HEK293T (cell line): ENCODE data around the gene POU2F3.

Experiments
- CTCF ChIA-PET: fragments of 350-600 bp; formaldehyde crosslinking; extraction: SDS; loops from one replicate; lab custom pipeline; 2021; ENCODE audit warnings: antibody characterized with exemption, inconsistent platforms; lab: Yijun Ruan, JAX
- POLR2A ChIA-PET: fragments of 350-600 bp; formaldehyde crosslinking; extraction: SDS; loops from one replicate; lab custom pipeline; 2020; ENCODE audit warnings: antibody characterized with exemption, inconsistent platforms; lab: Yijun Ruan, JAX
- DNase-seq: peaks from one replicate; pipeline ENCODE4 v3.0.0; 2012; ENCODE audit warnings: mixed read lengths; ENCODE audit errors: extremely low spot score
- ARNT ChIP-seq: fragments of 450-650 bp; IDR thresholded peaks from 2 replicates; pipeline ENCODE4 v1.6.1; 2017; ENCODE audit warnings: mild to moderate bottlenecking
- BHLHE40 ChIP-seq: fragments of 450-650 bp; IDR thresholded peaks from 2 replicates; pipeline ENCODE4 v1.6.1; 2016; ENCODE audit warnings: mild to moderate bottlenecking, moderate library complexity, borderline replicate concordance
- CTBP1 ChIP-seq: fragments of 450-650 bp; IDR thresholded peaks from 2 replicates; pipeline ENCODE4 v1.6.1; 2016; ENCODE audit warnings: borderline replicate concordance
- ELF4 ChIP-seq: fragments of 450-650 bp; IDR thresholded peaks from 2 replicates; pipeline ENCODE4 v1.6.1; 2017; ENCODE audit warnings: antibody characterized with exemption
- FOXA1 ChIP-seq: fragments of 450-650 bp; IDR thresholded peaks from 2 replicates; pipeline ENCODE4 v1.6.1; 2016; ENCODE audit warnings: mild to moderate bottlenecking
- FOXK2 ChIP-seq: fragments of 450-650 bp; IDR thresholded peaks from 2 replicates; pipeline ENCODE4 v1.6.1; 2016; ENCODE audit warnings: mild to moderate bottlenecking
- FOXM1 ChIP-seq: fragments of 450-650 bp; IDR thresholded peaks from 2 replicates; pipeline ENCODE4 v1.6.1; 2017; ENCODE audit warnings: mild to moderate bottlenecking, borderline replicate concordance
- HDGF ChIP-seq: fragments of 450-650 bp; IDR thresholded peaks from 2 replicates; pipeline ENCODE4 v1.6.1; 2017; ENCODE audit warnings: antibody characterized with exemption, borderline replicate concordance
- L3MBTL2 ChIP-seq: fragments of 450-650 bp; conservative IDR thresholded peaks from 2 replicates; pipeline ENCODE4 v1.6.1; 2016; ENCODE audit warnings: mild to moderate bottlenecking
- LEF1 ChIP-seq: fragments of 450-650 bp; IDR thresholded peaks from 2 replicates; pipeline ENCODE4 v1.6.1; 2017; ENCODE audit warnings: mild to moderate bottlenecking, borderline replicate concordance
- NFRKB ChIP-seq: fragments of 450-650 bp; IDR thresholded peaks from 2 replicates; pipeline ENCODE4 v1.6.1; 2016; ENCODE audit warnings: mild to moderate bottlenecking, moderate library complexity
- SP1 ChIP-seq: fragments of 450-650 bp; IDR thresholded peaks from 2 replicates; pipeline ENCODE4 v1.6.1; 2017
- SUZ12 ChIP-seq: fragments of 450-650 bp; IDR thresholded peaks from 2 replicates; pipeline ENCODE4 v1.6.1; 2016; ENCODE audit warnings: mild to moderate bottlenecking
- TARDBP ChIP-seq: fragments of 450-650 bp; IDR thresholded peaks from 2 replicates; pipeline ENCODE4 v1.6.1; 2016
- ZNF384 ChIP-seq: fragments of 450-650 bp; IDR thresholded peaks from 2 replicates; pipeline ENCODE4 v1.6.1; 2016
- TF ChIP-seq, protein P1 (sequence below): fragments of 450-650 bp; IDR thresholded peaks from 2 replicates; pipeline ENCODE4 v1.6.1; 2016

Gene POU2F3

DNA sequence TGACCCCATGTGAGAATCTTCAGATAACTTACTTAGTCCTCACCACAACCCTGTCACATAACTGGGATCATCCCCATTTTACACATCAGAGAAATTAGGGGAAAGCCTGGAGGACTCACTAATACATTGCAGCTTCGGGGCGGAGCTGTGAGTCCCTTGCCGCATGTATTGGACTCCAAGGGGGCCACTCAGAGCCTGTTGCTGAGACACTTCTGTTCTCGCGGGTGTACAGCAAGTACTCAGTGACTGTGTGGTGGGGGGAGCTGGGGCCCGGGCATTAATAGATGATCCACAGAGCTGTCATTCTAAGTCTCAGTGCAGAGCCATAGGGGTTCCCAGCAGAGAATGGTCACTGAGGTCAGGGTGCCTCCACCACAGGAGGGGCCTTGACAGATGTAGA lies 15.6 kb upstream of the POU2F3 start:
- DNase-seq = no peak
- TF ChIP-seq ZNF384 (no peak), ELF4 (no peak), FOXM1 (no peak), FOXK2 (no peak), LEF1 (no peak), L3MBTL2 (no peak), SP1 (no peak)
- POLR2A ChIA-PET = no interaction called here
- CTCF ChIA-PET = interaction anchor here (0.6 to 1.5 kb wide), 3 partner anchors 18 to 56 kb away, joined by 3 to 4 read pairs (median 3); no protein-coding TSS in a partner anchor

DNA sequence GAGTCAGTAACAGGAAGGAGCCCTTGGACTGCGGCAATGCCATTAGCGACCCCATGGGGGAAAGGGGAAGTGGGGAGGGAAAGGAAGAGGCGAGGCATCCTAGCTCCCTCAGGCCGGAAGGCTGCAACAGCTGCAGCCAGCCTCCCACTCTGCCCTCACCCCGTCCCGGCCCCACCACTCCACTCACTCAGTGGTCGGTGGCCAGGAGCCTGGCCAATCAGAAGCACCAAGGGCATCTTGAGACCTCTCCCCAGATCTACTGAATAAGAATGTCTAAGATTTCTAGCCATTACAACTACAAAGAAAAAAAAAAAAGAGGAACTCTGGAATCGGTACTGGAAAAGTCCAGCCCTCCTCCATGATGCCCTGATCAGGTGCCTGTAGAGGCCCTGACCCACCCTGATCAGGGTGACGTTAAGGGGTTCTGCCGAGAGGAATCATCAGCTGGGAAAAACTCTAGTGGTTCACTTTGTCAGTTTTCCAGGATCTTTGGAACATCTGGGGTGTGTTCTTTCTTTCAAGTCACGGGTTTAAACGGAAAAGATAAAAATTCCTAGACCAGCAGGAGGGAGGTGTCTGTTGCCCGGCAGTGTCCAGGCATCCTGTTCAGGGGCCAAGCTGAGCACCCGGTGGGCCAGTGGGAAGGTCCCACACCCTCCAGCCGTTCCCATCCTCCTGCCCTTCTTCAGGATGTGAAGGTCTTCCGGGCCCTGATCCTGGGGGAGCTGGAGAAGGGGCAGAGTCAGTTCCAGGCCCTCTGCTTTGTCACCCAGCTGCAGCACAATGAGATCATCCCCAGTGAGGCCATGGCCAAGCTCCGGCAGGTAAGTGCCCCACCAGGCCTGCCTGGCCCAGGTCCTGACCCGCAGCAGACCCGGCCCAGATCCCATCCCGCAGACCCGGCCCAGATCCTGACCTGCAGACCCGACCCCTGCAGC lies 14.7 kb upstream of the POU2F3 start:
- POLR2A ChIA-PET = interaction anchor here (1.7 kb wide), 1 partner anchor 12 kb away, joined by 6 read pairs; no protein-coding TSS in a partner anchor
- no peak for DNase-seq
- TF ChIP-seq TARDBP (no peak), ARNT (no peak)
- CTCF ChIA-PET = interaction anchor here (0.6 to 1.5 kb wide), 6 partner anchors 10 to 57 kb away, joined by 3 to 5 read pairs (median 4); no protein-coding TSS in a partner anchor

DNA sequence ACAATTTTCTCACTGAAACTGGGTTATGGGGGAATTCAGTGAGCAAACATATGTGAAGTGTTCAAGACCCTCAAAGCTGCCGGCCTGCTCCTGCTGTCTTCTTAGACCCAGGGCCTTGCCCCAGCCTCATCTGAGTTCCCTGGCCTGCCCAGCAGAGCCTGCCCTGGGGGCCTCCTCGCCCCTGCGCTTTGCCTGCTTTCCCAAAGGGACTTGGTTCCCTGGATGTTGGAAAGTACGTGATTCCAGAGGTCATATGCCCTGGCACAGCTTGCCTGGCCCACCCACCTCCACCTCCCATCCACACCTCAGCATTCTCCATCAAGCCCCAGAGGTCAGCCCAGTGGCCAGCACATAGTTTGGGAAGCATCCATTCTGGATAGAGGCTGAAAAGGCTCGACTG lies 13.7 kb upstream of the POU2F3 start:
- no peak for DNase-seq
- ChIA-PET POLR2A (interaction anchor here (1.7 kb wide), 1 partner anchor 13 kb away, joined by 6 read pairs; no protein-coding TSS in a partner anchor), CTCF (interaction anchor here (0.8 kb wide), 1 partner anchor 9 kb away, joined by 5 read pairs; no protein-coding TSS in a partner anchor)
- TF ChIP-seq L3MBTL2 = no peak
- no peak for TF ChIP-seq LEF1
- TF ChIP-seq ZNF384 = no peak
- TF ChIP-seq FOXK2 = no peak
- TF ChIP-seq HDGF = no peak
- TF ChIP-seq BHLHE40 = no peak
- TF ChIP-seq ELF4 = no peak
- TF ChIP-seq, protein P1, sequence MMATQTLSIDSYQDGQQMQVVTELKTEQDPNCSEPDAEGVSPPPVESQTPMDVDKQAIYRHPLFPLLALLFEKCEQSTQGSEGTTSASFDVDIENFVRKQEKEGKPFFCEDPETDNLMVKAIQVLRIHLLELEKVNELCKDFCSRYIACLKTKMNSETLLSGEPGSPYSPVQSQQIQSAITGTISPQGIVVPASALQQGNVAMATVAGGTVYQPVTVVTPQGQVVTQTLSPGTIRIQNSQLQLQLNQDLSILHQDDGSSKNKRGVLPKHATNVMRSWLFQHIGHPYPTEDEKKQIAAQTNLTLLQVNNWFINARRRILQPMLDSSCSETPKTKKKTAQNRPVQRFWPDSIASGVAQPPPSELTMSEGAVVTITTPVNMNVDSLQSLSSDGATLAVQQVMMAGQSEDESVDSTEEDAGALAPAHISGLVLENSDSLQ = no peak
- TF ChIP-seq TARDBP = no peak
- TF ChIP-seq SP1 = no peak
- no peak for TF ChIP-seq FOXA1
- no peak for TF ChIP-seq FOXM1

DNA sequence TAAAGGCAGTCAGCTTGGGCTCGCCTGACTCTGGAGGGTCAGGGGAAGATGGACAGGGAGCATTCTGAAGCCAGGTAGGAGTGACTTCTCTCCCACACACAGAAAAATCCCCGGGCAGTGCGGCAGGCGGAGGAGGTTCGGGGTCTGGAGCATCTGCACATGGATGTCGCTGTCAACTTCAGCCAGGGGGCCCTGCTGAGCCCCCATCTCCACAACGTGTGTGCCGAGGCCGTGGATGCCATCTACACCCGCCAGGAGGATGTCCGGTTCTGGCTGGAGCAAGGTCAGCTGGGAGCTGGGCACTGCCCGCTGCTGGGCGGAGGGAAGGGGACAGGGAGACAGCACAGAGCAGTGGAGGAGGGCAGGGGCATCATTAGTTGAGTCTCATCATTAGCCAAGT lies 13.2 kb upstream of the POU2F3 start:
- CTCF ChIA-PET = interaction anchor here (1.4 kb wide), 1 partner anchor 55 kb away, joined by 3 read pairs; no protein-coding TSS in a partner anchor
- no peak for DNase-seq
- POLR2A ChIA-PET = no interaction called here
- no peak for TF ChIP-seq FOXA1
- TF ChIP-seq ELF4 = no peak
- no peak for TF ChIP-seq FOXK2
- no peak for TF ChIP-seq LEF1
- TF ChIP-seq CTBP1 = no peak
- no peak for TF ChIP-seq TARDBP
- TF ChIP-seq ZNF384 = no peak
- TF ChIP-seq ARNT = no peak
- TF ChIP-seq FOXM1 = no peak
- no peak for TF ChIP-seq NFRKB
- TF ChIP-seq L3MBTL2 = no peak
- no peak for TF ChIP-seq SUZ12
- TF ChIP-seq, protein P1 = no peak
- TF ChIP-seq SP1 = no peak
- no peak for TF ChIP-seq HDGF
- no peak for TF ChIP-seq BHLHE40

DNA sequence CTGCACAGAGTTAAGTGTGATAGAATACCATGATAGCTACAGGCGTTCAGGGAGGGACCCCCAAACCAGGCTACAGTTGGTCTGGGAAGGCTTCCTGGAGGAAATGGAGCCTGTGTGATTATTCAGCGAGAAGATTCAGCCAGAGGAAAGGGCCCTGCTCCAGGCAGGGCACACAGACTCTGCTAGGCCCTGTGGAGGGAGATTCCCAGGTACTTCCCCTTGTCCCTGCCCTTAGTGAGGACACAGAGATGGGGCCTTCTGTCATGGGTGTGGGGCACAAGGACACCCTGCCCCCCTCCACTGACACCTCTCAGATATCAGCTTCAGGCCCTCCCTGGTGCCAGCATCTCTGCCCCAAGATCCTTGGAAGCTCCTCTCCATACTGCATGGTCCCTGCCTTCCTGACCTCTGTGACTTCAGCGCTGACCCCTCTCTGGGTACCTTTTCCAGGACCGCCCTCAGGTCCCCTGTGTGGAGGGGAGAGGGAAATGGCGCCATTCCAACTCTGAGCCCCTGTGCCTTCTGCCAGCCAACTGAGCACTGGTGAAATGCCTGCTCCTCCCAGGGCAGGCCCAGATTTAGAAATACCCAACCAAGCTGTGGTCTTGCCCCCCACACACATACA lies 12.6 kb upstream of the POU2F3 start:
- TF ChIP-seq ZNF384 = no peak
- TF ChIP-seq SUZ12 = no peak
- no peak for DNase-seq
- ChIA-PET CTCF (interaction anchor here (1.4 kb wide), 1 partner anchor 56 kb away, joined by 3 read pairs; no protein-coding TSS in a partner anchor), POLR2A (no interaction called here)

DNA sequence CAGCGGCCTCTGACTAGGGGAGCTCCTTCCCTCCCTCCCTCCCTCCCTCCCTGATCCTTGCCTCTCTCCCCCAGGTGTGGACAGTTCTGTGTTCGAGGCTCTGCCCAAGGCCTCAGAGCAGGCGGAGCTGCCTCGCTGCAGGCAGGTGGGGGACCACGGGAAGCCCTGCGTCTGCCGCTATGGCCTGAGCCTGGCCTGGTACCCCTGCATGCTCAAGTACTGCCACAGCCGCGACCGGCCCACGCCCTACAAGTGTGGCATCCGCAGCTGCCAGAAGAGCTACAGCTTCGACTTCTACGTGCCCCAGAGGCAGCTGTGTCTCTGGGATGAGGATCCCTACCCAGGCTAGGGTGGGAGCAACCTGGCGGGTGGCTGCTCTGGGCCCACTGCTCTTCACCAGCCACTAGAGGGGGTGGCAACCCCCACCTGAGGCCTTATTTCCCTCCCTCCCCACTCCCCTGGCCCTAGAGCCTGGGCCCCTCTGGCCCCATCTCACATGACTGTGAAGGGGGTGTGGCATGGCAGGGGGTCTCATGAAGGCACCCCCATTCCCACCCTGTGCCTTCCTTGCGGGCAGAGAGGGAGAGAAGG lies 11.1 kb upstream of the POU2F3 start:
- ChIA-PET CTCF (interaction anchor here (0.5 to 2.8 kb wide), 13 partner anchors 20 to 64 kb away, joined by 3 to 15 read pairs (median 4); no protein-coding TSS in a partner anchor), POLR2A (no interaction called here)
- no peak for DNase-seq
- TF ChIP-seq BHLHE40 (no peak), FOXA1 (no peak), FOXK2 (no peak), TARDBP (no peak), ZNF384 (no peak), CTBP1 (no peak), SUZ12 (no peak)
